GM12878 (cell line): Measurements from ENCODE around the gene LY6G5B. TPM values are rescaled to one million over a fixed set of nuclear protein-coding genes. Genes with fewer than 3 reads are reported as not detected.

Experiments
- ATAC-seq: fragments of 200-7000 bp; cut with Tn5 transposase; 3 replicates; pipeline ENCODE4 v1.9.1; 2020; ENCODE audit warnings: mild to moderate bottlenecking, moderate library complexity
- BruUV-seq: library from RNA; stranded (reverse); fragments of 400-500 nt; replicated peaks from 2 replicates; lab custom pipeline; 2021; lab: Mats Ljungman, UMichigan
- CTCF ChIA-PET: fragments of 300-600 bp; sonication (Branson Sonifier 250); formaldehyde crosslinking; extraction: SDS; loops from one replicate; lab custom pipeline; 2021; ENCODE audit warnings: inconsistent platforms; lab: Yijun Ruan, JAX
- POLR2A ChIA-PET: fragments of 350-600 bp; formaldehyde crosslinking; extraction: SDS; loops from one replicate; lab custom pipeline; 2021; ENCODE audit warnings: inconsistent platforms; lab: Charles Lee
- RAD21 ChIA-PET: fragments of 300-600 bp; sonication (Branson Sonifier 250); formaldehyde crosslinking; loops from one replicate; lab custom pipeline; 2023; ENCODE audit warnings: antibody characterized with exemption; ENCODE audit not compliant: unreplicated experiment; lab: Charles Lee
- SMC1A ChIA-PET: fragments of 300-600 bp; sonication (Branson Sonifier 250); formaldehyde crosslinking; loops from one replicate; lab custom pipeline; 2023; ENCODE audit not compliant: unreplicated experiment, uncharacterized antibody; lab: Charles Lee
- DNase-seq: peaks from one replicate; pipeline ENCODE4 v3.0.0-alpha.2; 2011; ENCODE audit warnings: low read depth, low spot score
- FAIRE-seq: peaks from 3 replicates; lab custom pipeline; 2011; peaks lifted over from hg19 to GRCh38; lab: Jason Lieb, UNC
- H2AFZ ChIP-seq: 2 replicates; pipeline ENCODE4 v1.6.0; 2011; ENCODE audit warnings: low read depth, low read length, control low read depth; ENCODE audit not compliant: control insufficient read depth
- H3K27ac ChIP-seq: 2 replicates; pipeline ENCODE4 v1.5.1; 2011; ENCODE audit warnings: control low read depth; ENCODE audit not compliant: control insufficient read depth, insufficient read depth
- H3K27me3 ChIP-seq, 2 experiments: replicated peaks in 1 of 2; 2 replicates each; pipeline versions ENCODE4 v1.6.0 to v1.6.1; 2011; ENCODE audit warnings: low read length in 1 of 2; ENCODE audit not compliant: control insufficient read depth in 2 of 2, insufficient read depth in 2 of 2
- H3K36me3 ChIP-seq, 2 experiments: 2 replicates each; pipeline ENCODE4 v1.5.1; 2011; ENCODE audit warnings: low read length in 1 of 2; ENCODE audit not compliant: control insufficient read depth in 2 of 2, insufficient read depth in 2 of 2
- H3K4me1 ChIP-seq: 2 replicates; pipeline ENCODE4 v1.6.1; 2011; ENCODE audit warnings: mild to moderate bottlenecking, low read length, moderate library complexity, mixed read lengths; ENCODE audit not compliant: control insufficient read depth, insufficient read depth
- H3K4me2 ChIP-seq: 2 replicates; pipeline ENCODE4 v1.6.0; 2011; ENCODE audit warnings: control low read depth; ENCODE audit not compliant: control insufficient read depth, insufficient read depth
- H3K4me3 ChIP-seq: fragments of 200-600 bp; sonication (generic); 2 replicates; pipeline ENCODE4 v1.5.1; 2016
- H3K79me2 ChIP-seq: 2 replicates; pipeline ENCODE4 v1.6.0; 2011; ENCODE audit warnings: low read length; ENCODE audit not compliant: control insufficient read depth, insufficient read depth
- H3K9ac ChIP-seq: 2 replicates; pipeline ENCODE4 v1.8.0; 2011; ENCODE audit warnings: low read length, control low read depth, mixed read lengths; ENCODE audit not compliant: control insufficient read depth, insufficient read depth
- H3K9me3 ChIP-seq: replicated peaks from 3 replicates; pipeline ENCODE4 v1.5.1; 2011; ENCODE audit warnings: mild to moderate bottlenecking, low read length; ENCODE audit not compliant: control insufficient read depth, insufficient read depth
- H4K20me1 ChIP-seq: 2 replicates; pipeline ENCODE4 v1.6.0; 2011; ENCODE audit not compliant: control insufficient read depth, insufficient read depth
- GABPA ChIP-seq: IDR thresholded peaks from 2 replicates; pipeline ENCODE4 v1.6.1; 2014; ENCODE audit warnings: antibody characterized with exemption, low read depth, mild to moderate bottlenecking, inconsistent platforms
- MEF2B ChIP-seq: fragments of 450-650 bp; IDR thresholded peaks from 2 replicates; pipeline ENCODE4 v1.6.1; 2018; ENCODE audit warnings: mild to moderate bottlenecking, moderate library complexity; ENCODE audit not compliant: partially characterized antibody, poor library complexity, severe bottlenecking
- POLR2AphosphoS5 ChIP-seq: IDR thresholded peaks from 2 replicates; pipeline ENCODE4 v1.6.1; 2011; ENCODE audit warnings: mild to moderate bottlenecking, low read length, inconsistent platforms
- RCOR1 ChIP-seq: conservative IDR thresholded peaks from 2 replicates; pipeline ENCODE4 v1.6.1; 2012; ENCODE audit warnings: low read depth, low read length, improper control_type of control experiment
- WGBS: methylation state at CpG from one replicate; pipeline ENCODE4 v1.1.6; 2016; ENCODE audit warnings: low lambda C conversion rate; ENCODE audit not compliant: insufficient replicate concordance, insufficient coverage; ENCODE audit errors: missing lambda C conversion rate; 5-methylcytosine and 5-hydroxymethylcytosine counted together
- in situ Hi-C: fragments of 300-500 bp; cut with MboI; formaldehyde crosslinking; loops from 9 replicates; pipeline ENCODE4 v1.14.3; 2018; ENCODE audit warnings: mixed read lengths
- intact Hi-C: fragments of 100-400 bp; cut with micrococcal nuclease; formaldehyde crosslinking; loops from one replicate; pipeline ENCODE4 v1.14.2; 2022; ENCODE audit not compliant: unreplicated experiment
- polyA plus RNA-seq, 11 experiments: library from polyadenylated mRNA; depleted of rRNA in 4 of 11; unstranded in 6 of 11; stranded (reverse) in 5 of 11; fragments of >200 nt; fragmentation: Nextera tagmentation in 4 of 11; fragmentation: Illumina TruSeq in 1 of 11; extraction: Ambion mirVana in 4 of 11; extraction: Trizol in 1 of 11; gene quantifications; 1 replicate in 1 of 11; 2 replicates in 10 of 11; pipeline versions ENCODE4 v1.2.1 to v1.2.3, GENCODE V29; 2011 to 2016; ENCODE audit warnings: inconsistent platforms in 2 of 11, missing spikeins in 2 of 11, low read depth in 1 of 11
- total RNA-seq, 4 experiments: library from RNA; depleted of rRNA in 3 of 4; stranded (reverse); fragments of >200 nt in 3 of 4; fragmentation: Illumina TruSeq in 1 of 4; extraction: Trizol in 1 of 4; gene quantifications; 2 replicates each; pipeline versions ENCODE4 v1.2.1 to v1.2.3, GENCODE V29; 2013 to 2021
- TF ChIP-seq, protein P1 (sequence below): fragments of 450-650 bp; IDR thresholded peaks from 2 replicates; pipeline ENCODE4 v1.6.1; 2017; ENCODE audit warnings: mild to moderate bottlenecking, low read depth, inconsistent platforms; ENCODE audit not compliant: poor library complexity, severe bottlenecking
- TF ChIP-seq, protein P2 (sequence below): IDR thresholded peaks from 2 replicates; pipeline ENCODE4 v1.6.1; 2011; ENCODE audit warnings: mild to moderate bottlenecking, low read depth, low read length, moderate library complexity; ENCODE audit not compliant: insufficient replicate concordance

Gene LY6G5B
- total and polyA plus RNA-seq, 10 of the 15 experiments (the other 5 are each of a cell fraction or from before 2014, with no cell fraction given) = 3.2 to 16.5 (median 7.5) TPM

DNA sequence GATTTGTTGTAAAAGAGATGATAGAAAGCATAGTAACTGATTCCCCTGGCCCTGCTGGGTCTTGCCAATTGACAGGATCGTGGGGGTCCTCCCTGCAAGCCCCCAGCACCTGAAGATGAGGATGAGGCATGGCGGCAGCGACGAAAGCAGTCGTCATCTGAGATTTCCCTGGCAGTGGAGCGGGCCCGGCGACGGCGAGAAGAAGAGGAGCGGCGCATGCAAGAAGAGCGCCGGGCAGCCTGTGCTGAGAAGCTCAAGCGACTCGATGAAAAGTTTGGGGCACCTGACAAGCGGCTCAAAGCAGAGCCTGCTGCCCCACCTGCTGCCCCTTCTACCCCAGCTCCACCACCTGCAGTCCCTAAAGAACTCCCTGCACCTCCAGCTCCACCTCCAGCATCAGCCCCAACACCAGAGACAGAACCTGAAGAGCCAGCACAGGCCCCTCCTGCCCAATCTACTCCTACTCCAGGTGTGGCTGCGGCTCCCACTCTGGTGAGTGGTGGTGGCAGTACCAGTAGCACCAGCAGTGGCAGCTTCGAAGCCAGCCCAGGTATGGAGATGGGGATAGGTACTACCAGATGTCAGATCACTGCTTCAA, 42.0 kb upstream of the LY6G5B start:
- H3K9ac ChIP-seq = no peak overlapping the region
- intact Hi-C loops (no loop called here), in situ Hi-C loops (no loop called here)
- DNase-seq = no peak
- no peak overlapping the region for H2AFZ ChIP-seq
- H3K4me2 ChIP-seq = no peak overlapping the region
- H3K36me3 ChIP-seq = peaks cover 51 to 66% of the 10 kb centered on the region in 2 experiments
- ATAC-seq = no peak
- peaks cover 16% of the 10 kb centered on the region for H3K79me2 ChIP-seq
- H4K20me1 ChIP-seq = no peaks in the 10 kb centered on the region
- TF ChIP-seq, protein P1, sequence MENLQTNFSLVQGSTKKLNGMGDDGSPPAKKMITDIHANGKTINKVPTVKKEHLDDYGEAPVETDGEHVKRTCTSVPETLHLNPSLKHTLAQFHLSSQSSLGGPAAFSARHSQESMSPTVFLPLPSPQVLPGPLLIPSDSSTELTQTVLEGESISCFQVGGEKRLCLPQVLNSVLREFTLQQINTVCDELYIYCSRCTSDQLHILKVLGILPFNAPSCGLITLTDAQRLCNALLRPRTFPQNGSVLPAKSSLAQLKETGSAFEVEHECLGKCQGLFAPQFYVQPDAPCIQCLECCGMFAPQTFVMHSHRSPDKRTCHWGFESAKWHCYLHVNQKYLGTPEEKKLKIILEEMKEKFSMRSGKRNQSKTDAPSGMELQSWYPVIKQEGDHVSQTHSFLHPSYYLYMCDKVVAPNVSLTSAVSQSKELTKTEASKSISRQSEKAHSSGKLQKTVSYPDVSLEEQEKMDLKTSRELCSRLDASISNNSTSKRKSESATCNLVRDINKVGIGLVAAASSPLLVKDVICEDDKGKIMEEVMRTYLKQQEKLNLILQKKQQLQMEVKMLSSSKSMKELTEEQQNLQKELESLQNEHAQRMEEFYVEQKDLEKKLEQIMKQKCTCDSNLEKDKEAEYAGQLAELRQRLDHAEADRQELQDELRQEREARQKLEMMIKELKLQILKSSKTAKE = no peak
- TF ChIP-seq POLR2AphosphoS5 (no peak), GABPA (no peak), RCOR1 (no peak), MEF2B (no peak)
- TF ChIP-seq, protein P2, sequence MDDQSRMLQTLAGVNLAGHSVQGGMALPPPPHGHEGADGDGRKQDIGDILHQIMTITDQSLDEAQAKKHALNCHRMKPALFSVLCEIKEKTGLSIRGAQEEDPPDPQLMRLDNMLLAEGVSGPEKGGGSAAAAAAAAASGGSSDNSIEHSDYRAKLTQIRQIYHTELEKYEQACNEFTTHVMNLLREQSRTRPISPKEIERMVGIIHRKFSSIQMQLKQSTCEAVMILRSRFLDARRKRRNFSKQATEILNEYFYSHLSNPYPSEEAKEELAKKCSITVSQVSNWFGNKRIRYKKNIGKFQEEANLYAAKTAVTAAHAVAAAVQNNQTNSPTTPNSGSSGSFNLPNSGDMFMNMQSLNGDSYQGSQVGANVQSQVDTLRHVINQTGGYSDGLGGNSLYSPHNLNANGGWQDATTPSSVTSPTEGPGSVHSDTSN = no peak
- ChIA-PET POLR2A (interaction anchor here (1.2 to 1.6 kb wide), 3 partner anchors 11 to 33 kb away, joined by 3 to 8 read pairs (median 3); partner anchors contain the start of gene C6orf47), SMC1A (interaction anchor here (1.3 kb wide), 1 partner anchor 24 kb away, joined by 9 read pairs; the partner anchor contains the start of gene BAG6), CTCF (no interaction called here), RAD21 (no interaction called here)
- no peaks in the 10 kb centered on the region for H3K27me3 ChIP-seq
- 98% methylated on average over 10 of the region's 19 CpGs for WGBS
- H3K27ac ChIP-seq = no peak overlapping the region
- no peaks in the 10 kb centered on the region; the same call in 1 of the 2 replicates for H3K4me1 ChIP-seq
- H3K9me3 ChIP-seq = no peaks in the 10 kb centered on the region
- BruUV-seq = no TSS peak
- no peak for FAIRE-seq
- H3K4me3 ChIP-seq = no peak overlapping the region
